ENCODE data around the gene COA8. TPM values are rescaled to one million over a fixed set of nuclear protein-coding genes. Genes with fewer than 3 reads are reported as not detected.

Gene COA8
- total RNA-seq, 1 experiment from 2014 or later = 37.2 TPM

DNA sequence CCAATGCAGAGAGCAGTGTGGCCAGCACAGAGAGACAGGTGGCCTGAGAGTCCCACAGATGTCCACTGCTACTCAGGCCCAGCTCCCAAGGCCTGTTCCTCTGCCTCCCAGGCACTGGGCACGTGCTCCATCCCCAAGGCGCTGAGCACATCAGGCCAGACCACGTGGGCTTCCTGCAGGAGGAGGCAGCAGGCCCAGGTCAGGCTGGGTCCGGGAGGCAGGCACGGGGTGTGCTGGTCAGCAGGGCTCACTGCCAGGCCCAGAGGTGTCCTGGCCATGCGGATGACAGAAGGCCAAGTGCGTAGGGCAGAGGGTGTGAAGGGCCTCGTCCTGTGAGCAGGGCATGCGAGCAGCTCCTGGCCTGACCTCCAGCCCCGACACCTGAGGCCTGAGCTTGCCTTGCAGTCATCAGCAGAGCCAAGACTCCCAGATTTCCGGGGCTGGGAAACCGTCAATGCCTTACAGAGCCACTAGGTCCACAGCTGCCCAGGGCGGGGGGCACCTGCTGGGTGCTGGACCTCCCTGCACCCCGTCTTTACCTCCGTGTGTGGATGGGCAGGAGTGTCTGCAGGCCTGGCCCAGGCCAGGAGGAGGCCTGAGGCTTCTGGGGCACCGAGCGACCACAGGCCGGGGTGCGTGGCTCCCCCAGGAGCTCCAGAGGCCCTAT is 18.9 kb upstream of the COA8 start:
- TF ChIP-seq, protein P1, sequence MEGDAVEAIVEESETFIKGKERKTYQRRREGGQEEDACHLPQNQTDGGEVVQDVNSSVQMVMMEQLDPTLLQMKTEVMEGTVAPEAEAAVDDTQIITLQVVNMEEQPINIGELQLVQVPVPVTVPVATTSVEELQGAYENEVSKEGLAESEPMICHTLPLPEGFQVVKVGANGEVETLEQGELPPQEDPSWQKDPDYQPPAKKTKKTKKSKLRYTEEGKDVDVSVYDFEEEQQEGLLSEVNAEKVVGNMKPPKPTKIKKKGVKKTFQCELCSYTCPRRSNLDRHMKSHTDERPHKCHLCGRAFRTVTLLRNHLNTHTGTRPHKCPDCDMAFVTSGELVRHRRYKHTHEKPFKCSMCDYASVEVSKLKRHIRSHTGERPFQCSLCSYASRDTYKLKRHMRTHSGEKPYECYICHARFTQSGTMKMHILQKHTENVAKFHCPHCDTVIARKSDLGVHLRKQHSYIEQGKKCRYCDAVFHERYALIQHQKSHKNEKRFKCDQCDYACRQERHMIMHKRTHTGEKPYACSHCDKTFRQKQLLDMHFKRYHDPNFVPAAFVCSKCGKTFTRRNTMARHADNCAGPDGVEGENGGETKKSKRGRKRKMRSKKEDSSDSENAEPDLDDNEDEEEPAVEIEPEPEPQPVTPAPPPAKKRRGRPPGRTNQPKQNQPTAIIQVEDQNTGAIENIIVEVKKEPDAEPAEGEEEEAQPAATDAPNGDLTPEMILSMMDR (IDR thresholded peaks at IDR 0.05; ENCODE audit: unreplicated experiment) = no peak
- H3K27me3 Mint-ChIP-seq (ENCODE audit: unreplicated experiment) = no peaks in the 10 kb centered on the region
- intact Hi-C loops (cut with micrococcal nuclease; ENCODE audit: unreplicated experiment) = no loop called here
- H3K9me3 Mint-ChIP-seq (ENCODE audit: low read depth, unreplicated experiment) = no peaks in the 10 kb centered on the region
- no peak overlapping the region for H3K27ac Mint-ChIP-seq (ENCODE audit: unreplicated experiment)
- H3K4me1 Mint-ChIP-seq (ENCODE audit: low read depth, unreplicated experiment) = no peaks in the 10 kb centered on the region
- peaks cover 22% of the 10 kb centered on the region for H3K36me3 Mint-ChIP-seq (ENCODE audit: insufficient read depth, unreplicated experiment)
- DNase-seq = no peak
- BruUV-seq (replicated peaks) = no TSS peak
- CTCF ChIA-PET = no interaction called here
- no peak overlapping the region for H3K4me3 Mint-ChIP-seq (ENCODE audit: low read depth, unreplicated experiment)

GRCh38 chr14:103544388-103545218 is 18.2 kb upstream of the COA8 start:
- TF ChIP-seq, protein P1 (IDR thresholded peaks at IDR 0.05; ENCODE audit: unreplicated experiment) = no peak
- Mint-ChIP-seq H3K9me3 (ENCODE audit: low read depth, unreplicated experiment) (no peaks in the 10 kb centered on the region), H3K27me3 (ENCODE audit: unreplicated experiment) (no peaks in the 10 kb centered on the region), H3K4me1 (ENCODE audit: low read depth, unreplicated experiment) (peaks cover under 1% of the 10 kb centered on the region), H3K36me3 (ENCODE audit: insufficient read depth, unreplicated experiment) (peaks cover 17% of the 10 kb centered on the region), H3K4me3 (ENCODE audit: low read depth, unreplicated experiment) (no peak overlapping the region), H3K27ac (ENCODE audit: unreplicated experiment) (no peak overlapping the region)
- CTCF ChIA-PET = interaction anchor here (1.0 kb wide), 1 partner anchor 23 kb away, joined by 3 read pairs; no protein-coding TSS in a partner anchor
- intact Hi-C loops (cut with micrococcal nuclease; ENCODE audit: unreplicated experiment) = no loop called here
- no TSS peak for BruUV-seq (replicated peaks)
- DNase-seq = no peak

DNA sequence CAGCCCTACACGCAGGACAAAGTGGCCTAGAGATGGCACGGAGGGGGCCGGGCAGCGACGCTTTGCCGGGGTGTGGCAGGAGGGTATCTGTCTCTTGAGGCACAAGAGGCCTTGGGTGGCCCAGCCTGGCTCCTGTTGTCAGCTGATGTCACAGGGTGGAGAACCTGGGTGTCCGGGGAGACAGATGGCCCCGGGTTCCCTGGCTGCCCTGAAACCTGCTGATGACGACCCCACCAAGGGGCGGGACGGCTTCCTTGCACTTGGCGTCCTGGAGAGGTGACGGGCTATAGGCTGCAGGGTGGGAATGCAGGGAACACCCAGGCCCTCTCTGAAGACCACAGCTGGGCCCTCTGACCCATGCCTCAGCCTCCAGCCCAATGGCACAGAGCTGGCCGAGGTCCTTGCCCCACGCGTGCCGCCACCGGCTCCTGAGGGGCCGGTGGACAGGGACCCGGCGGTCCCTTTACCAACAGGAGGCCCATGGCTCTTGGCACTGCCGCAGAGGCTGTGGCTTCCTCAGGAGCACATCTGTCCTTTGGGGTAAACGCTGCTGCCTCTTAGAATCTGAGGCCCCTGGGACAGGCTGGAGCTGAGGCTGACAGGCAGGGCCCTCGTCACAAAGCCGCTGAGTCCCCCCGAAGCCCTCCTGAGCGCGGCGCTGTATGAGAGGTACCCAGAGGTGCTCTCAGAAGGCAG is 17.4 kb upstream of the COA8 start:
- no TSS peak for BruUV-seq (replicated peaks)
- H3K27me3 Mint-ChIP-seq (ENCODE audit: unreplicated experiment) = no peaks in the 10 kb centered on the region
- H3K4me3 Mint-ChIP-seq (ENCODE audit: low read depth, unreplicated experiment) = no peak overlapping the region
- peaks cover 5% of the 10 kb centered on the region for H3K4me1 Mint-ChIP-seq (ENCODE audit: low read depth, unreplicated experiment)
- H3K27ac Mint-ChIP-seq (ENCODE audit: unreplicated experiment) = no peak overlapping the region
- no peaks in the 10 kb centered on the region for H3K9me3 Mint-ChIP-seq (ENCODE audit: low read depth, unreplicated experiment)
- DNase-seq = no peak
- TF ChIP-seq, protein P1 (IDR thresholded peaks at IDR 0.05; ENCODE audit: unreplicated experiment) = no peak
- peaks cover 14% of the 10 kb centered on the region for H3K36me3 Mint-ChIP-seq (ENCODE audit: insufficient read depth, unreplicated experiment)
- CTCF ChIA-PET = interaction anchor here (1.0 kb wide), 1 partner anchor 24 kb away, joined by 3 read pairs; no protein-coding TSS in a partner anchor
- intact Hi-C loops (cut with micrococcal nuclease; ENCODE audit: unreplicated experiment) = no loop called here

GRCh38 chr14:103545915-103546651 is 16.7 kb upstream of the COA8 start:
- Mint-ChIP-seq H3K36me3 (ENCODE audit: insufficient read depth, unreplicated experiment) (peaks cover 8% of the 10 kb centered on the region), H3K4me1 (ENCODE audit: low read depth, unreplicated experiment) (peaks cover 5% of the 10 kb centered on the region), H3K9me3 (ENCODE audit: low read depth, unreplicated experiment) (no peaks in the 10 kb centered on the region), H3K27me3 (ENCODE audit: unreplicated experiment) (no peaks in the 10 kb centered on the region), H3K27ac (ENCODE audit: unreplicated experiment) (no peak overlapping the region), H3K4me3 (ENCODE audit: low read depth, unreplicated experiment) (no peak overlapping the region)
- TF ChIP-seq, protein P1 (IDR thresholded peaks at IDR 0.05; ENCODE audit: unreplicated experiment) = no peak
- BruUV-seq (replicated peaks) = no TSS peak
- DNase-seq = no peak
- intact Hi-C loops (cut with micrococcal nuclease; ENCODE audit: unreplicated experiment) = loop anchor here (2.0 kb wide), 1 partner anchor 27 kb away; no protein-coding TSS in a partner anchor
- CTCF ChIA-PET = interaction anchor here (1.2 to 1.8 kb wide), 4 partner anchors 15 to 46 kb away, joined by 3 to 23 read pairs (median 4); no protein-coding TSS in a partner anchor
